Measurements from ENCODE around the gene ATRNL1. TPM values are rescaled to one million over a fixed set of nuclear protein-coding genes. Genes with fewer than 3 reads are reported as not detected.

ATRNL1 gene
- total and polyA plus RNA-seq, 4 donors = 0.40 to 26.9 (median 5.3) TPM

DNA sequence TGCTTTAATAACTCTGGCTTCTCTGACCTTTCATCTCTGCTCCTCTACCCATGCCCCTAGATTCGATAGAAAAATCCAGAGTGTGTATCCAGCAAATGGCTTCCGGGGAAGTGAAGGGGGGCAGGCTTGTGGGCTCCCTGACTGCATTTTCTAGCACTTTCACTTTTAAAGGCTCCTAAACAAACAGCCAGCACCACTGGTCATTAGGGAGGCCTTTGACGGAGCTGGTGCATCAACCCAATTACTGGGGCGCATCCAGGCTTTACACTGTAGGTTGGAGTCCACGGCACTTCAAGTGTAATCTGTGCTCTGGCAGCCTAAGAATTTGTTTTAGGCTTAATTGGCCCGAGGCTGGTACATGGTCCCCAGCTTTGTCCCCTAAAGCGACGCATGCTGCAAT, 887.9 kb downstream of the ATRNL1 start:
- 67% methylated on average over 8 of the region's 8 CpGs for WGBS
- H3K4me3 ChIP-seq (ENCODE audit: low read depth in 1 of 3, low read length in 3 of 3) = no peak overlapping the region
- no peaks in the 10 kb centered on the region for H3K27me3 ChIP-seq (ENCODE audit: control insufficient read depth in 4 of 4, insufficient read depth in 4 of 4, low read length in 3 of 4)
- no peak for TF ChIP-seq HNF4G (IDR thresholded peaks at IDR 0.05)
- peak in 1 of 2 donors; percentile 9 for TF ChIP-seq RAD21 (IDR thresholded peaks at IDR 0.05)
- no peak for TF ChIP-seq NR2F2 (IDR thresholded peaks at IDR 0.05)
- H3K9ac ChIP-seq (ENCODE audit: low read depth in 1 of 2, low read length in 2 of 2) = no peak overlapping the region
- H3K36me3 ChIP-seq (ENCODE audit: control insufficient read depth in 4 of 4, insufficient read depth in 3 of 4, low read depth in 1 of 4, low read length in 3 of 4) = no peaks in the 10 kb centered on the region
- no peak overlapping the region for H3K27ac ChIP-seq (ENCODE audit: low read depth in 1 of 2, low read length in 2 of 2)
- no peak for DNase-seq (ENCODE audit: low spot score)
- H3K4me1 ChIP-seq (ENCODE audit: control insufficient read depth in 4 of 4, insufficient read depth in 4 of 4, low read length in 3 of 4) = peaks cover 0 to 2% (median 0%) of the 10 kb centered on the region in 4 donors
- no peaks in the 10 kb centered on the region for H3K9me3 ChIP-seq (ENCODE audit: control insufficient read depth in 4 of 4, low read length in 3 of 4)

DNA sequence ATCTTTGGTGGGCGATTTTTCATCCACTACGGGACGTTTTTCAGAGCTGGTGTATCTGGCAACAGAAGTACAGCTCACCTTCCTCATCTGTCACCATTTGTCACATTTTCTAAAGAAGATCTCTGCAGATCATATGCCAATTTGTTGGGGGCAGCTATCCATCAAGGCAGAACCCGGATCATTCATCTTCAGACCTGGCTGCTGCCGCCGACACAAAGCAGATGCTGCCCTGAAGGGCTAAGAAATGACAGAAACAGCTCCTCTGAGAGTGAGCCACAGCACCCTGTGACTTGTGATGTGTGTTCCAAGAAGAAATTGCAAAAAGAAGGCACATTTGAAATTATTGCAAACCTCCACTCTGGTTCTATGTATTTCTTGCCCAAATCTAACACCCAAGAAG, 888.9 kb downstream of the ATRNL1 start:
- WGBS = 91% methylated on average over 6 of the region's 6 CpGs
- TF ChIP-seq, protein P1, sequence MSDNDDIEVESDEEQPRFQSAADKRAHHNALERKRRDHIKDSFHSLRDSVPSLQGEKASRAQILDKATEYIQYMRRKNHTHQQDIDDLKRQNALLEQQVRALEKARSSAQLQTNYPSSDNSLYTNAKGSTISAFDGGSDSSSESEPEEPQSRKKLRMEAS (IDR thresholded peaks at IDR 0.05) = no peak
- TF ChIP-seq, protein P2, sequence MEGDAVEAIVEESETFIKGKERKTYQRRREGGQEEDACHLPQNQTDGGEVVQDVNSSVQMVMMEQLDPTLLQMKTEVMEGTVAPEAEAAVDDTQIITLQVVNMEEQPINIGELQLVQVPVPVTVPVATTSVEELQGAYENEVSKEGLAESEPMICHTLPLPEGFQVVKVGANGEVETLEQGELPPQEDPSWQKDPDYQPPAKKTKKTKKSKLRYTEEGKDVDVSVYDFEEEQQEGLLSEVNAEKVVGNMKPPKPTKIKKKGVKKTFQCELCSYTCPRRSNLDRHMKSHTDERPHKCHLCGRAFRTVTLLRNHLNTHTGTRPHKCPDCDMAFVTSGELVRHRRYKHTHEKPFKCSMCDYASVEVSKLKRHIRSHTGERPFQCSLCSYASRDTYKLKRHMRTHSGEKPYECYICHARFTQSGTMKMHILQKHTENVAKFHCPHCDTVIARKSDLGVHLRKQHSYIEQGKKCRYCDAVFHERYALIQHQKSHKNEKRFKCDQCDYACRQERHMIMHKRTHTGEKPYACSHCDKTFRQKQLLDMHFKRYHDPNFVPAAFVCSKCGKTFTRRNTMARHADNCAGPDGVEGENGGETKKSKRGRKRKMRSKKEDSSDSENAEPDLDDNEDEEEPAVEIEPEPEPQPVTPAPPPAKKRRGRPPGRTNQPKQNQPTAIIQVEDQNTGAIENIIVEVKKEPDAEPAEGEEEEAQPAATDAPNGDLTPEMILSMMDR (IDR thresholded peaks at IDR 0.05; ENCODE audit: low read depth, low read length, missing input control) = no peak
- TF ChIP-seq RXRA (IDR thresholded peaks at IDR 0.05) = no peak
- TF ChIP-seq EGR1 (IDR thresholded peaks at IDR 0.05; ENCODE audit: low read depth in 2 of 2) = no peak
- TF ChIP-seq HNF4A (conservative IDR thresholded peaks at IDR 0.05) = no peak
- TF ChIP-seq RAD21 (IDR thresholded peaks at IDR 0.05) = no peak
- TF ChIP-seq YY1 (IDR thresholded peaks at IDR 0.05) = no peak
- no peak for TF ChIP-seq JUND (IDR thresholded peaks at IDR 0.05)
- TF ChIP-seq, protein P3, sequence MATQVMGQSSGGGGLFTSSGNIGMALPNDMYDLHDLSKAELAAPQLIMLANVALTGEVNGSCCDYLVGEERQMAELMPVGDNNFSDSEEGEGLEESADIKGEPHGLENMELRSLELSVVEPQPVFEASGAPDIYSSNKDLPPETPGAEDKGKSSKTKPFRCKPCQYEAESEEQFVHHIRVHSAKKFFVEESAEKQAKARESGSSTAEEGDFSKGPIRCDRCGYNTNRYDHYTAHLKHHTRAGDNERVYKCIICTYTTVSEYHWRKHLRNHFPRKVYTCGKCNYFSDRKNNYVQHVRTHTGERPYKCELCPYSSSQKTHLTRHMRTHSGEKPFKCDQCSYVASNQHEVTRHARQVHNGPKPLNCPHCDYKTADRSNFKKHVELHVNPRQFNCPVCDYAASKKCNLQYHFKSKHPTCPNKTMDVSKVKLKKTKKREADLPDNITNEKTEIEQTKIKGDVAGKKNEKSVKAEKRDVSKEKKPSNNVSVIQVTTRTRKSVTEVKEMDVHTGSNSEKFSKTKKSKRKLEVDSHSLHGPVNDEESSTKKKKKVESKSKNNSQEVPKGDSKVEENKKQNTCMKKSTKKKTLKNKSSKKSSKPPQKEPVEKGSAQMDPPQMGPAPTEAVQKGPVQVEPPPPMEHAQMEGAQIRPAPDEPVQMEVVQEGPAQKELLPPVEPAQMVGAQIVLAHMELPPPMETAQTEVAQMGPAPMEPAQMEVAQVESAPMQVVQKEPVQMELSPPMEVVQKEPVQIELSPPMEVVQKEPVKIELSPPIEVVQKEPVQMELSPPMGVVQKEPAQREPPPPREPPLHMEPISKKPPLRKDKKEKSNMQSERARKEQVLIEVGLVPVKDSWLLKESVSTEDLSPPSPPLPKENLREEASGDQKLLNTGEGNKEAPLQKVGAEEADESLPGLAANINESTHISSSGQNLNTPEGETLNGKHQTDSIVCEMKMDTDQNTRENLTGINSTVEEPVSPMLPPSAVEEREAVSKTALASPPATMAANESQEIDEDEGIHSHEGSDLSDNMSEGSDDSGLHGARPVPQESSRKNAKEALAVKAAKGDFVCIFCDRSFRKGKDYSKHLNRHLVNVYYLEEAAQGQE (IDR thresholded peaks at IDR 0.05) = no peak
- TF ChIP-seq GABPA (IDR thresholded peaks at IDR 0.05 in 1 of 2, conservative IDR thresholded peaks at IDR 0.05 in 1 of 2) = no peak
- TF ChIP-seq, protein P4, sequence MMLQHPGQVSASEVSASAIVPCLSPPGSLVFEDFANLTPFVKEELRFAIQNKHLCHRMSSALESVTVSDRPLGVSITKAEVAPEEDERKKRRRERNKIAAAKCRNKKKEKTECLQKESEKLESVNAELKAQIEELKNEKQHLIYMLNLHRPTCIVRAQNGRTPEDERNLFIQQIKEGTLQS (IDR thresholded peaks at IDR 0.05) = no peak
- TF ChIP-seq, protein P5, sequence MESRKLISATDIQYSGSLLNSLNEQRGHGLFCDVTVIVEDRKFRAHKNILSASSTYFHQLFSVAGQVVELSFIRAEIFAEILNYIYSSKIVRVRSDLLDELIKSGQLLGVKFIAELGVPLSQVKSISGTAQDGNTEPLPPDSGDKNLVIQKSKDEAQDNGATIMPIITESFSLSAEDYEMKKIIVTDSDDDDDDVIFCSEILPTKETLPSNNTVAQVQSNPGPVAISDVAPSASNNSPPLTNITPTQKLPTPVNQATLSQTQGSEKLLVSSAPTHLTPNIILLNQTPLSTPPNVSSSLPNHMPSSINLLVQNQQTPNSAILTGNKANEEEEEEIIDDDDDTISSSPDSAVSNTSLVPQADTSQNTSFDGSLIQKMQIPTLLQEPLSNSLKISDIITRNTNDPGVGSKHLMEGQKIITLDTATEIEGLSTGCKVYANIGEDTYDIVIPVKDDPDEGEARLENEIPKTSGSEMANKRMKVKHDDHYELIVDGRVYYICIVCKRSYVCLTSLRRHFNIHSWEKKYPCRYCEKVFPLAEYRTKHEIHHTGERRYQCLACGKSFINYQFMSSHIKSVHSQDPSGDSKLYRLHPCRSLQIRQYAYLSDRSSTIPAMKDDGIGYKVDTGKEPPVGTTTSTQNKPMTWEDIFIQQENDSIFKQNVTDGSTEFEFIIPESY (IDR thresholded peaks at IDR 0.05) = no peak
- TF ChIP-seq HNF4G (IDR thresholded peaks at IDR 0.05) = no peak
- no peaks in the 10 kb centered on the region for H3K27me3 ChIP-seq (ENCODE audit: control insufficient read depth in 4 of 4, insufficient read depth in 4 of 4, low read length in 3 of 4)
- peaks cover 0 to 2% (median 0%) of the 10 kb centered on the region in 4 donors for H3K4me1 ChIP-seq (ENCODE audit: control insufficient read depth in 4 of 4, insufficient read depth in 4 of 4, low read length in 3 of 4)
- no peak overlapping the region for H3K27ac ChIP-seq (ENCODE audit: low read depth in 1 of 2, low read length in 2 of 2)
- no peak overlapping the region for H3K4me3 ChIP-seq (ENCODE audit: low read depth in 1 of 3, low read length in 3 of 3)
- no peak overlapping the region for H3K9ac ChIP-seq (ENCODE audit: low read depth in 1 of 2, low read length in 2 of 2)
- no peaks in the 10 kb centered on the region for H3K9me3 ChIP-seq (ENCODE audit: control insufficient read depth in 4 of 4, low read length in 3 of 4)
- no peaks in the 10 kb centered on the region for H3K36me3 ChIP-seq (ENCODE audit: control insufficient read depth in 4 of 4, insufficient read depth in 3 of 4, low read depth in 1 of 4, low read length in 3 of 4)
- no peak for DNase-seq (ENCODE audit: low spot score)

All from liver (tissue), 9 donors.